Breast epithelium (tissue), 4 donors: ENCODE measurements around the gene OR6N2. TPM values are rescaled to one million over a fixed set of nuclear protein-coding genes. Genes with fewer than 3 reads are reported as not detected.

Source experiments
- DNase-seq, 2 donors: peaks; one replicate each; pipeline ENCODE4 v3.0.0-alpha.2; 2019; ENCODE audit warnings: low spot score in 2 of 2
- H3K27ac ChIP-seq, 2 donors: fragments of 200-600 bp; sonication (generic) in 1 of 2; one replicate each; pipeline ENCODE4 v1.5.1; 2016 to 2019; ENCODE audit warnings: mild to moderate bottlenecking in 1 of 2
- H3K27me3 ChIP-seq, 2 donors: fragments of 200-600 bp; sonication (generic) in 1 of 2; one replicate each; pipeline versions ENCODE4 v1.5.1 to v1.6.0; 2017 to 2019; ENCODE audit warnings: control low read depth in 1 of 2, mild to moderate bottlenecking in 1 of 2
- H3K36me3 ChIP-seq: fragments of 200-600 bp; one replicate; pipeline ENCODE4 v1.5.1; 2019
- H3K4me1 ChIP-seq, 2 donors: fragments of 200-600 bp; sonication (generic); one replicate each; pipeline ENCODE4 v1.5.1; 2016 to 2019; ENCODE audit warnings: control low read depth in 1 of 2
- H3K4me3 ChIP-seq, 3 donors: fragments of 200-600 bp; sonication (generic); 1 replicate in 2 of 3; 2 replicates in 1 of 3; pipeline ENCODE4 v1.5.1; 2016 to 2019; ENCODE audit warnings: mild to moderate bottlenecking in 3 of 3, moderate library complexity in 2 of 3
- H3K9me3 ChIP-seq, 2 donors: fragments of 200-600 bp; sonication (generic) in 1 of 2; one replicate each; pipeline ENCODE4 v1.5.1; 2016 to 2019; ENCODE audit warnings: control low read depth in 1 of 2
- CTCF ChIP-seq, 3 donors: fragments of 450-650 bp; IDR thresholded peaks; one replicate each; pipeline ENCODE4 v1.5.1; 2016 to 2017; ENCODE audit warnings: antibody characterized with exemption in 3 of 3, mild to moderate bottlenecking in 3 of 3, moderate library complexity in 3 of 3
- POLR2A ChIP-seq: fragments of 450-650 bp; IDR thresholded peaks from one replicate; pipeline ENCODE4 v1.6.1; 2016; ENCODE audit warnings: antibody characterized with exemption, mild to moderate bottlenecking, moderate library complexity
- POLR2AphosphoS5 ChIP-seq, 3 donors: sonication (generic); formaldehyde crosslinking; IDR thresholded peaks; one replicate each; pipeline ENCODE4 v1.6.1; 2017; ENCODE audit warnings: antibody characterized with exemption in 3 of 3
- intact Hi-C: fragments of 100-400 bp; cut with DNase I; formaldehyde crosslinking; loops from one replicate; pipeline ENCODE4 v1.15.1; 2023; ENCODE audit warnings: low total_unique reads
- total RNA-seq, 3 donors: library from RNA; depleted of rRNA; stranded (reverse); fragments of >200 nt; gene quantifications; one replicate each; pipeline ENCODE4 v1.1.0, GENCODE V29; 2016

The OR6N2 gene
- total RNA-seq, 3 donors from 2014 or later = not detected

- Histone ChIP-seq H3K4me3 (no peak overlapping the region), H3K36me3 (no peaks in the 10 kb centered on the region), H3K4me1 (no peaks in the 10 kb centered on the region), H3K27me3 (peaks cover 0 to under 1% of the 10 kb centered on the region in 2 donors), H3K9me3 (no peaks in the 10 kb centered on the region), H3K27ac (no peak overlapping the region)
- no peak for DNase-seq
- intact Hi-C loops = no loop called here
- TF ChIP-seq CTCF (IDR thresholded peaks at IDR 0.05) (no peak), POLR2AphosphoS5 (IDR thresholded peaks at IDR 0.05) (no peak), POLR2A (no peak)
Measured at GRCh38 chr1:158810311-158810710, 29.3 kb upstream of the OR6N2 start.

- intact Hi-C loops = no loop called here
- Histone ChIP-seq H3K27ac (no peak overlapping the region), H3K27me3 (peaks cover 0 to 4% of the 10 kb centered on the region in 2 donors), H3K4me1 (no peaks in the 10 kb centered on the region), H3K9me3 (no peaks in the 10 kb centered on the region), H3K4me3 (no peak overlapping the region), H3K36me3 (no peaks in the 10 kb centered on the region)
- TF ChIP-seq POLR2A (no peak), CTCF (IDR thresholded peaks at IDR 0.05) (no peak), POLR2AphosphoS5 (IDR thresholded peaks at IDR 0.05) (no peak)
- DNase-seq = no peak
Measured at GRCh38 chr1:158809862-158810261, 28.9 kb upstream of the OR6N2 start.

- intact Hi-C loops = no loop called here
- no peak for DNase-seq
- Histone ChIP-seq H3K4me1 (no peaks in the 10 kb centered on the region), H3K27me3 (peaks cover 0 to 4% of the 10 kb centered on the region in 2 donors), H3K36me3 (no peaks in the 10 kb centered on the region), H3K4me3 (no peak overlapping the region), H3K27ac (no peak overlapping the region), H3K9me3 (no peaks in the 10 kb centered on the region)
- TF ChIP-seq POLR2AphosphoS5 (IDR thresholded peaks at IDR 0.05) (no peak), POLR2A (no peak), CTCF (IDR thresholded peaks at IDR 0.05) (no peak)
Measured at GRCh38 chr1:158809256-158809655, 28.3 kb upstream of the OR6N2 start.

- Histone ChIP-seq H3K4me1 (no peaks in the 10 kb centered on the region), H3K36me3 (no peaks in the 10 kb centered on the region), H3K27me3 (peaks cover 0 to 4% of the 10 kb centered on the region in 2 donors), H3K4me3 (no peak overlapping the region), H3K27ac (no peak overlapping the region), H3K9me3 (no peaks in the 10 kb centered on the region)
- no peak for TF ChIP-seq CTCF (IDR thresholded peaks at IDR 0.05)
- no peak for TF ChIP-seq POLR2A
- no peak for TF ChIP-seq POLR2AphosphoS5 (IDR thresholded peaks at IDR 0.05)
- intact Hi-C loops = no loop called here
- DNase-seq = no peak
Measured at GRCh38 chr1:158806916-158807536, 26.0 kb upstream of the OR6N2 start.

GRCh38 chr1:158803678-158804077 is 22.7 kb upstream of the OR6N2 start:
- no peak overlapping the region for H3K27ac ChIP-seq
- no peak for DNase-seq
- intact Hi-C loops = no loop called here
- H3K9me3 ChIP-seq = no peaks in the 10 kb centered on the region
- no peak for TF ChIP-seq POLR2AphosphoS5 (IDR thresholded peaks at IDR 0.05)
- no peak for TF ChIP-seq POLR2A
- TF ChIP-seq CTCF (IDR thresholded peaks at IDR 0.05) = no peak
- H3K36me3 ChIP-seq = no peaks in the 10 kb centered on the region
- peaks cover 0 to 4% of the 10 kb centered on the region in 2 donors for H3K27me3 ChIP-seq
- no peaks in the 10 kb centered on the region for H3K4me1 ChIP-seq
- no peak overlapping the region for H3K4me3 ChIP-seq
